GM21423 (cell line): ENCODE results near the gene LGALS3.

Experiments
- ATAC-seq: cut with Tn5 transposase; IDR thresholded peaks from one replicate; pipeline ENCODE4 v1.9.1; 2021; ENCODE audit warnings: mild to moderate bottlenecking, moderate library complexity; ENCODE audit not compliant: unreplicated experiment

Gene LGALS3

GRCh38 chr14:55180434-55180833 lies 51.4 kb downstream of the LGALS3 start:
- peak; percentile 75 for ATAC-seq

GRCh38 chr14:55188686-55189295 lies 59.7 kb downstream of the LGALS3 start:
- no peak for ATAC-seq

DNA sequence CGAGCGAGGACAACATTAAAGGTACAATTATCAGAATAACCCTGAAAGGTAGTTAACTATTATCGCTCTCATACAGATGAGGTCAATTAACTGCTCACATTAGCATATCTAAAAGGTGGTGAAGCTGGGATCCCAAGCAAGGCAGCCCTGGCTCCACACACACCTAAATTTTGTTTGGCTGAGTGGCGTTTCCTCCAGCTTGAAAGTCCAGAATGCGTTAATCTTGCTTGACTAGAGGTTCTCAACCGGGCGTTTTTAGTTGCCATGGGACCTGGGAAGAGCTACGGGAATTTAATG lies 61.8 kb downstream of the LGALS3 start:
- ATAC-seq = no peak

DNA sequence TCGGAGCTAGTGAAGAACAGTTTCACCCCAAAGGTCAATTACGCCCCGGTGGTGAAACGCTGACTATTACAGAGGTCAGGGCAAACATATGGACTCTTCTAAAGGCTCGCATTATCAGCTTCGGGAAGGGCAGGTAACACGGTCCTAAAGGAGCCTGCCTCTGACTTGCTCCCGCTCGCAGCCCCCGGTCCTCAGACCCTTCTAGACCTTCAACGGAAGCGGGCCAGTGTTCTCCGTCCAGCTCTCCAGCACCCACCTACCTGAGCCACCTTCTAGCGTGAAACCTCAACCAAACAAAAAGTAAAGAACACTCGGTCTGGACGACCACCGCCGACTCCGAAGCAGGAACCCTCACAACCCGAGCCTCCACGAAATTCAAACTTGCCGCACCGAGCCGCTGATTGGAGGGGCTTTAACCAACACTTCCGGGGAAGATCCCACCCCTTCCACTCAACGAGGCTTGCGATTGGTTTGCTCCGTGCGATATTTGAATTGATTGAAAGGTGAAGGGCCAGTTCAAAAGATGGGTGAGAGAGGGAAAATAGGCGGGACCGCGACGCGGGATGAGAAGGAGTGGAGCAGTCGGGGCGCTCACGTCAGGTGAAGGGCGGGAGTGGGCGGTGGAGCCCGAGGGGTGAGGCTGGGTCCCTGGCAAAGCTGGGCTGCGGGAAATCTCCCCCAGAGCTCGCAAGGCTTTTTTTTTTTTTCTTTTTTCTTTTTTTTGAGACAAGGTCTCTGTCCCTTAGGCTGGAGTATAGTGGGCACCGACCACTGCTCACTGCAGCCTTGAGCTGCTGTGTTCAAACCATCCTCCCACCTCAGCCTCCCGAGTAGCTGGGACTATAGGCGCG lies 62.4 kb downstream of the LGALS3 start, which contains the start of gene DLGAP5:
TSS of gene DLGAP5 (minus strand) at position 383 of the 851 bp plus-strand sequence. CDS start 2,406 bp downstream, outside the sequence.
- peak; percentile 94 for ATAC-seq

DNA sequence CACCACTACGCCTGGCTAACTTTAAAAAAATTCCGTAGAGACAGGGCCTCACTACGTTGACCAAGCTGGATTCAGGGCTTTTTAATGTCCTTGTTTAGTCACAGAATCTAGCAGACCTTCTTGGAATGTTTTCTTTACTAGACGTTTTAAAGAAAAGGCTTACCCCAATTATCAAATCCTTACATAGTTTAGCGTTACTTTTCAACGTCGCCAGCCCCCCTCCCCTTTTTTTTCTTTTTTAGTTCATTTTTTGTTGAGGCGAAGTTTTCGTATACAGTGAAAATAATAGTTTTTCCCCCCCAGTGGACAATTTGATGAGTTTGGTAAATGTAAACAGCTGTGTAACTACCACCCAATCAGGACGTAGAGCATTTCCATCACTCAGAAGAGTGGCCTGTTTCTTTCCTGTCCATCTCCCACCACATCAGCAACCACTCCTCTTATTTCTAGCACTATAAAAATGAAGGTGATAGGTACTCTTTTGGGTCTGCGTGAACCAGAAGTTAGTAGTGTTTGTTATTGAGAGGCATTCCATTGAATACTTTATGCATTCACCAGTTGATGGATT lies 63.1 kb downstream of the LGALS3 start:
- no peak for ATAC-seq

DNA sequence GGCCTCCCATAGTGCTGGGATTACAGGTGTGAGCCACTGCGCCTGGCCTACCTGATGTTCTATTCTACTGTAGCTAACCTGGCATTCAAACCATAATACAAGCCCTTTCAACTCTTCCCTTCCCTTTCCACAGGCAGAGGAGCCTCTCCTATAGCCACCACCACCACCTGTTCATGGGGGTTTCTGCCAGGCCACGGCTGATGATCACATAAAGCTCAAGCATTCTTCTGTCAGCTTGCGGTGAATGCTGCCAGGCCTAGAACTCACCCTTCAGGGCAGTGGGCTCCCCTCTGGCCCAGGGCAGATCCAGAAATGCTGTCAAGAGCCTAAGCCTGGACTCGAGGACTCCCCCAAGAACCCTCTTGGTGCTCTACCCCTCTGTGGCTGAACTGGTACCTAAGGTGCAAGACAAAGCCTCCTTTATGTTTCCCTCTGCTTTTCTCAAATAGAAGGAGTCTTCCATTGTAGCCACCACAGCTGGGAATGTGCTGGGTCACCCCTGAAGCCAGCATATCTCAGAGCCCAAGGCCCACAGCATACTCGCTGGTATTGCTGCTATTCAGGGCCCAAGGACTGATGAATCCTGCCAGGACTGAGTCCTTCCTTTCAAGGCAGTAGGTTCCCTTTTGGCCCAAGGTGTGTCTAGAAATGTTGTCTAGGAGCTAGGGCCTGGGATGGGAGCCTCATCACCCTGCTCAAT lies 65.8 kb downstream of the LGALS3 start:
- ATAC-seq = no peak
